HG03378 (cell line): ENCODE data around the gene DET1.
"Not testable (repeated sequence)": the region's sequence is repeated elsewhere in the genome, so short reads cannot be mapped to it uniquely, and the experiment has no call there.

ENCODE experiments used
- ATAC-seq: cut with Tn5 transposase; IDR thresholded peaks from one replicate; pipeline ENCODE4 v1.9.1; 2021; ENCODE audit warnings: mild to moderate bottlenecking, moderate library complexity; ENCODE audit not compliant: unreplicated experiment

DET1 gene

GRCh38 chr15:88541111-88541510 is 5.4 kb downstream of the DET1 start:
- ATAC-seq: not testable (repeated sequence)

- ATAC-seq: not testable (repeated sequence)
Observed at GRCh38 chr15:88540350-88540749, 6.1 kb downstream of the DET1 start.

- no peak for ATAC-seq
Observed at GRCh38 chr15:88539441-88539840, 7.0 kb downstream of the DET1 start.

GRCh38 chr15:88538972-88539371 is 7.5 kb downstream of the DET1 start:
- ATAC-seq: no peak

DNA sequence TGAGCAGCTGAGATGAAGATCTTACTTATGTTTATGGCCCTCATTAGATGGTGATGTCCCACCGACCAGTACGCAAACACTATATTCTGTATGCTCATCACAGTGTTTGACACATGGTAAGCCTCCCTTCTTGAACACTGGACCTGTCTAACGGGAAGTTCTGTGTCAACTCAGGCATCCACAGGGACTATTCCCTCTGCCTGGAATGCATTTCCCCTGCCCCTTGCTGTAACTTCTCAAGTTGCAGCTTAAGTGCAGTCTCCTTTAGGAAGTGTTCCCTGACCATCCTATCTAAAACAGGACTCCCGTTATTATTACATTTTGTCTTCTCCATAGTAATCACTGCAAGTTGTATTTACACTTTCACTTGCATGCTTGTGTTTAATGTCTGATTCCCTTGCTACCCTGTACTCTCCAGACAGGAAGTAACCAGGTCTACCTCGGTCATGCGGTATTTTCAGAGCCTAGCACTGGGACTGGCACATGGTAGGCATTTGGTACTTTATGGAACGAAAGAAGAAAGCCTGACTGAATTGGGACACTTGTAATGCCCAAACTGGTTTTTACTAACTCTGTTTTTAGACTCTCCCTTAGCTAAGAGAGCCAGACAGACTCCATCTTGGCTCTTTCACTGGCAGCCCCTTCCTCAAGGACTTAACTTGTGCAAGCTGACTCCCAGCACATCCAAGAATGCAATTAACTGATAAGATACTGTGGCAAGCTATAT is 8.7 kb downstream of the DET1 start:
- ATAC-seq: no peak

DNA sequence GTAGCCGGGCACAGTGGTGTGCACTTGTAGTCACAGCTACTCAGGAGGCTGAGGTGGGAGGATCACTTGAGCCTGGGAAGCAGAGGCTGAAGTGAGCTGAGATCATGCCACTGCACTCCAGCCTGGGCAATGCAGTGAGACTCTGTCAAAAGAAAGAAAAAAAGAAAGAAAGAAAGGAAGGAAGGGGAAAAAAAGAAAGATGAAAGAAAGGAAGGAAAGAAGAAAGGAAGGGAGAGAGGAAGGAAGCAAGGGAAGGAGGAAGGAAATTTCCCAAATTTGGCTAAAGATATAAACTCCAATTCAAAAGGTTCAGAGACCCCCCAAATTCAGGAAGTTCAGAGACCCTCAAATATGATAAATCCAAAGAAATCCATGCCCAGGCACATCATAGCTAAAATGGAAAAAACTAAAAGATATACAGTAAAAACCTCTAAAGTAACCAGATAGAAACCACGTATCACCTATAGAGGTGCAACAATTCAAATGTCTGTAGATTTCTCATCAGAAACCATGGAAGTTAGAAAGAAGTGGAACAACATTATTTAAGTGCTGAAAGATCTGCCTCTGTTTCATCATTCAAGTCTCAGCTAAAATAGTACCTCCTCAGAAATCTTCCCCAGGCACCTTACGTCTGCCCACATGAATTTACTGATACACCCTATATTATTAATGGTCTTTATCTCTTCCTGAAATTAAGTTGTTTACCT is 10.7 kb downstream of the DET1 start:
- no peak for ATAC-seq

- ATAC-seq: no peak
Observed at GRCh38 chr15:88535100-88535499, 11.4 kb downstream of the DET1 start.

DNA sequence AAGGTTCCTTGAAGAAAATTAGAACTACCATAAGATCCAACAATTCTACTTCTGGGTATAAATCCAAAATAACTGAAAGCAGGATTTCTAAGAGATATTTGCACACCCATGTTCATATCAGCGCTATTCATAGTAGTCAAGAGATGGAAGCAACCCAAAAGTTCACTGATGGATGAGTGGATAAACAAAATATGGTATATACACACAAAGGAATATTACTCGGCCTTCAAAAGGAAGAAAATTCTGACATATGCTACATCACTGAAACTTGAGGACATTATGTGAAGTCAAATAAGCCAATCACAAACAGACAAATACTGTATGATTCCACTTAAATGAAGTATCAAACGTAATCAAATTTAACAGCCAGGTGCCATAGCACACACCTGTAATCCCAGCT is 13.1 kb downstream of the DET1 start:
- ATAC-seq: no peak

GRCh38 chr15:88529021-88529630 is 17.4 kb downstream of the DET1 start:
- no peak for ATAC-seq

- no peak for ATAC-seq
Observed at GRCh38 chr15:88526247-88526879, 20.1 kb downstream of the DET1 start.

GRCh38 chr15:88525418-88525817 is 21.1 kb downstream of the DET1 start:
- ATAC-seq: no peak

DNA sequence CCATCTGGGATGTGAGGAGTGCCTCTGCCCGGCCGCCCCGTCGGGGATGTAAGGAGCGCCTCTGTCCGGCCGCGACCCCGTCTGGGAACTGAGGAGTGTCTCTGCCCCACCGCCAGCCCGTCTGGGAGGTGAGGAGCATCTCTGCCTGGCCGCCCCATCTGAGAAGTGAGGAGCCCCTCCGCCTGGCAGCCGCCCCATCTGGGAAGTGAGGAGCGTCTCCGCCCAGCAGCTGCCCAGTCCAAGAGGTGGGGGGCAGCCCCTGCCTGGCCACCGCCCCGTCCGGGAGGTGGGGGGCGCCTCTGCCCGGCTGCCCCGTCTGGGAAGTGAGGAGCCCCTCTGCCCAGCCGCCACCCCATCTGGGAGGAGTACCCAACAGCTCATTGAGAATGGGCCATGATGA is 22.4 kb downstream of the DET1 start:
- not testable (repeated sequence) for ATAC-seq

GRCh38 chr15:88518903-88519302 is 27.6 kb downstream of the DET1 start:
- no peak for ATAC-seq

- no peak for ATAC-seq
Observed at GRCh38 chr15:88513195-88513594, 33.3 kb downstream of the DET1 start.

- ATAC-seq: no peak
Observed at GRCh38 chr15:88512601-88513000, 33.9 kb downstream of the DET1 start.

DNA sequence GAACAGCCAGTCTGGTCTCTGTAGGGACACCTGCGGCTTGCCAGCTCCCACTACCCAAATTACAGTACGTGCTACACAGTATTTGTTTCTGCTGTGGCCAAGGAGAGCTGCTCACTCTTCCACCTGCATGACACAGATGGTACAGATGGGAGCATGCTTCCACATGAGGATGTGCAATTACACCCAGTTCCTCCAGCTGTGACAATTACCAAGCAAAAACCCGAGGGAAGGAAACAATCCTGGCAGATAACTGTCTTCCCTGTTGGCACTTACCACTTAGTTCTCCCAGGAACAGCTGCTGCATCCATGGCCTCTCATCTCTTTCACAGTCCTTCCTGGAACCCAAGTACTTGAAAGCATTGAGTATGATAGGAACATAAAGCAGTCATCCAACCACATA is 34.4 kb downstream of the DET1 start:
- ATAC-seq: no peak

- ATAC-seq: no peak
Observed at GRCh38 chr15:88511161-88511560, 35.3 kb downstream of the DET1 start.

GRCh38 chr15:88509964-88510363 is 36.5 kb downstream of the DET1 start:
- ATAC-seq: peak; percentile 42

DNA sequence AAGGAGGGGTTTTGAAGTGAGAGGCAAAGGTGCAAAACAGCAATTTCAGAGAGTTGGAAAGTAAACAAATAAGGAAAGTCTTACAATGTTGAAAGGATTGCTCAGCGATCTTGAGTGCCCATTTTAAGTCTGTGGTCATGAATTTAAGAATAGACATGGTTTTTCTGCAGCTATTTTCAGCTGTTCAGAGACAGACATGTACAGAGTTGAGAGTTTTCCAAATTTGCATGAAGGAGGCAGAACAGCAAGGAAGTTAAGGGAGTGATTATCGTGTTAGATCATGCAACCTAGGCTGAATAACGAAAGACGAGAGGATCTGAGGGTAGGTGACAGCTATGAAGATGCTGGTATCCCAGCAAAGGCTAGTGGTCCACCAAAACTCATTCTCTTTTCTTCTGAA is 37.2 kb downstream of the DET1 start:
- ATAC-seq: peak; percentile 53

DNA sequence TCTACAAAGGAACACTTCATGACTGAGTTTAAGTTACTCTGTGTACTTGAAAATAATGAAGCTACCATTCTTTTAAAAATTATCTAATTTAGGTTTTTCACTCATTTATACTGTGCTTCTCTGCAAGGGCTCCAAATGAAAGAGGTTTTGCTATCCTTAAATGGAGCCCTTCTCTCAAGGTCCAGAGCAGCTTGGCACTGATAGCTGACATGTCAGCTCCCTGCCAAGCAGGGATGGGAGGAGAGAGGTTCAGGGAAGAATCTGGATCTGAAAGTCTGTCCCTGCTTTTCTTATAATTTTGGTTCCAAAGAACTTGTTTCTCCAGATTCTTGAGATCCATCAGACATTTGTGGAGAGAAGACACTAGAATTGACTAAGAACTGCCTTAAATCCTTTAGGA is 39.9 kb downstream of the DET1 start:
- no peak for ATAC-seq

- ATAC-seq: no peak
Observed at GRCh38 chr15:88505721-88506120, 40.8 kb downstream of the DET1 start.

DNA sequence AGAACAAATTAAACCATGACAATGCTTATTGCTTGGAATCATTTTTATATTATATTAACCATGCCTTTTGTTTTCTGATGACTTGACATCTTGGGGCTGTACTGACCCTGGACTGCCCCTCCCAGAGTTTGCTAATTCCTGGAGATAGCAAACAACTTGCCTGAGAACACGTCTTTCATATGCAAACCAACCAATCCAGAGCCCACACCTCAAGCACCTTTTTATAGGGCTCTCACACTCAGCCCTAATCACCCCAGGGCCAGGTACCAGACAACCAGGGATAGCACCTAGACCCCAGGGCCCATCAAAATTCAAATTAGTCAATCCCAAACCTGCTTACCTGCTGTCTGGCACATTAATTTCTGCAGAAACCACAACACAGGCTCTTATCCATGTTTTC is 42.0 kb downstream of the DET1 start:
- ATAC-seq: no peak
